Adrenal gland (tissue), 5 donors: Measurements from ENCODE around the gene IQGAP3.

Experiments used
- CTCF ChIP-seq, 6 experiments: fragments of 450-650 bp in 4 of 6; fragments of 200-600 bp in 2 of 6; sonication (generic) in 1 of 6; IDR thresholded peaks; 1 replicate in 5 of 6; 2 replicates in 1 of 6; pipeline versions ENCODE4 v1.5.1 to v1.8.0; 2016 to 2021; ENCODE audit warnings: antibody characterized with exemption in 6 of 6, mild to moderate bottlenecking in 2 of 6, moderate library complexity in 1 of 6
- POLR2A ChIP-seq, 2 donors: fragments of 450-650 bp; IDR thresholded peaks; one replicate each; pipeline ENCODE4 v1.6.1; 2017; ENCODE audit warnings: antibody characterized with exemption in 2 of 2, mild to moderate bottlenecking in 2 of 2, moderate library complexity in 1 of 2
- donor health status: DM: no; HTN: no; CAD: no.

GRCh38 chr1:156592910-156593660 lies 20.7 kb upstream of the IQGAP3 start:
- TF ChIP-seq CTCF (IDR thresholded peaks at IDR 0.05) (no peak), POLR2A (IDR thresholded peaks at IDR 0.05) (no peak)
